Duodenal mucosa (tissue), 2 donors: Measurements from ENCODE around the gene XXYLT1.

ENCODE experiments used
- H3K27ac ChIP-seq: one replicate; pipeline ENCODE4 v1.7.0; 2013; ENCODE audit warnings: low read depth, low read length
- H3K27me3 ChIP-seq, 2 donors: one replicate each; pipeline ENCODE4 v1.7.0; 2013; ENCODE audit warnings: low read length in 2 of 2, control low read depth in 1 of 2; ENCODE audit not compliant: insufficient read depth in 2 of 2, control insufficient read depth in 1 of 2
- H3K36me3 ChIP-seq, 2 donors: one replicate each; pipeline ENCODE4 v1.7.0; 2013; ENCODE audit warnings: low read length in 2 of 2, control low read depth in 1 of 2; ENCODE audit not compliant: insufficient read depth in 2 of 2, control insufficient read depth in 1 of 2
- H3K4me1 ChIP-seq, 2 donors: one replicate each; pipeline ENCODE4 v1.7.0; 2013; ENCODE audit warnings: low read length in 2 of 2, control low read depth in 1 of 2; ENCODE audit not compliant: insufficient read depth in 2 of 2, control insufficient read depth in 1 of 2
- H3K4me3 ChIP-seq, 2 donors: one replicate each; pipeline ENCODE4 v1.7.0; 2013; ENCODE audit warnings: low read length in 2 of 2, low read depth in 1 of 2
- H3K9ac ChIP-seq, 2 donors: one replicate each; pipeline ENCODE4 v1.7.0; 2013; ENCODE audit warnings: low read length in 2 of 2, low read depth in 1 of 2
- H3K9me3 ChIP-seq, 2 donors: one replicate each; pipeline ENCODE4 v1.7.0; 2013; ENCODE audit warnings: low read length in 2 of 2, control low read depth in 1 of 2; ENCODE audit not compliant: control insufficient read depth in 1 of 2

The XXYLT1 gene

DNA sequence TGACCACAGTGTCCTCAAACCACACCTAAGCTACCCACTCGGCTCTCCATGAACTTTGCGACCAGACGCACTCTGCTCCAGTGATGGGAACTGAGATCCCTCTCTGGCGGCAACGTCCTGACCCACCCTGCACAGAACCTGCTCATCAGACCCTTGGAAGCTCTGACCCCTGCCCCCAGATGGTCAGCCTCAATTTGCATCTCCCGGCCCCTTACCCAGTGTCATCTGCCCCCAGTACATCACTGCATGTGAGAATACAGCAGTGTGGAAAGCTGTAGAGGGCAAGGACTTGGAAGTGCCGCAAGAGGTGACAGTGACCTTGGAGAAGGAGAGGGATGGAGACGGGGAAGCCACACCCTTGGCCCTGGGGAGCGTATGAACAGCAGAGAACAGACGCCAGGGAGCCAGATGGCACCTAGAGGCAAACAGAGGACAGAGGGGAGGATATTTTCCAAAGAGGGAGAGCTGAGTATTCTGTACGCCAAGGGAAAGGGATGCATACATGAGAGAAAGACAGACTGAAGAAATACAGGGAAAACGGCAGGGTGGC is 192.0 kb downstream of the XXYLT1 start:
- H3K9ac ChIP-seq = no peak overlapping the region
- H3K4me1 ChIP-seq = no peaks in the 10 kb centered on the region
- H3K27ac ChIP-seq = no peak overlapping the region
- no peaks in the 10 kb centered on the region for H3K36me3 ChIP-seq
- no peak overlapping the region for H3K4me3 ChIP-seq
- no peaks in the 10 kb centered on the region for H3K27me3 ChIP-seq
- H3K9me3 ChIP-seq = no peaks in the 10 kb centered on the region

DNA sequence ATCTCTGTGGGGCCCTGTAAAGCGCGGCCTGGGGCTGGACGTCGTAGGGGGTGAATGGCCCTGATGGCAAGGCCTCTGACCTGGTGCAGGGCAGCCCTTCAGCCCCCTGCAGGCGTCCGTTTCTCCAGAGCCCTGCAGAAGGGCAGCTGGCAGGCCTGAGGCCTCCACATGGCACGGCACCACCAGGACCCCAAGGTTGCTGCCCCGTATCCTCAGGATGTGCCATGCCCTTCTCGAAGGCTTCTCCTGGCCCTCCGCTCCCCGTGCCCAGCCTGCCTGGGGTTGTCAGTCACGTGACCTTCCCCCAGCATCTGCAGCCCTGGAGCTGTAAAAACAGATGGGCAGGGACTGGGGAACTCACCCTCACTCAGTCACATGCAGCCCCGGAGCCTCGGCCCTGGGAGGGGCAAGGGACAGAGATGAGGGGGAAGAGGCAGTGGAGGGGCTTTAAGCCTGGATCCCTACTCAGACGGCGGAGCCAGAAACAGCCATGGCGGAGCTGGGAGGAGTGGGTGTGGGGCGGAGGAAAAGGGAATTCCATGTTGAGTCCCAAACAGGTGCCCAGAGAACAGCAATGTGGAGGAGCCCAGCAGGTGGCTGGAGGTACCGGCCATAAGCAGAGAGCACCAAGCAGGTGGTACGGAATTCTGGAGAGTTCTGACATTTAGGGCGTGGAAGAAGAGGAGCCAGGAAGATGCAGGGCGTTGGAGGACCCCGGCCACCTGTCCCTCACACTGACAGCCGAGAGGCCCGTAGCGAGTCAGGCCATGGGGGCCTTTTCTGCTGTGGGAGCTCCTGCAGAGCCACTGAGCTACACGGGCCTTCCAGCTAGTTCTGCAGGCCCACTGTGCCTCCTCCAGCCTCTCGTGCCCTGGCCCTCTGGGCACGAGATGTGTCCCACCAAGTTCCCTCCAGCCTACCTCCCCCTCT is 193.1 kb downstream of the XXYLT1 start:
- no peaks in the 10 kb centered on the region for H3K36me3 ChIP-seq
- no peak overlapping the region for H3K4me3 ChIP-seq
- H3K4me1 ChIP-seq = no peaks in the 10 kb centered on the region
- no peak overlapping the region for H3K9ac ChIP-seq
- H3K27ac ChIP-seq = no peak overlapping the region
- no peaks in the 10 kb centered on the region for H3K27me3 ChIP-seq
- no peaks in the 10 kb centered on the region for H3K9me3 ChIP-seq

DNA sequence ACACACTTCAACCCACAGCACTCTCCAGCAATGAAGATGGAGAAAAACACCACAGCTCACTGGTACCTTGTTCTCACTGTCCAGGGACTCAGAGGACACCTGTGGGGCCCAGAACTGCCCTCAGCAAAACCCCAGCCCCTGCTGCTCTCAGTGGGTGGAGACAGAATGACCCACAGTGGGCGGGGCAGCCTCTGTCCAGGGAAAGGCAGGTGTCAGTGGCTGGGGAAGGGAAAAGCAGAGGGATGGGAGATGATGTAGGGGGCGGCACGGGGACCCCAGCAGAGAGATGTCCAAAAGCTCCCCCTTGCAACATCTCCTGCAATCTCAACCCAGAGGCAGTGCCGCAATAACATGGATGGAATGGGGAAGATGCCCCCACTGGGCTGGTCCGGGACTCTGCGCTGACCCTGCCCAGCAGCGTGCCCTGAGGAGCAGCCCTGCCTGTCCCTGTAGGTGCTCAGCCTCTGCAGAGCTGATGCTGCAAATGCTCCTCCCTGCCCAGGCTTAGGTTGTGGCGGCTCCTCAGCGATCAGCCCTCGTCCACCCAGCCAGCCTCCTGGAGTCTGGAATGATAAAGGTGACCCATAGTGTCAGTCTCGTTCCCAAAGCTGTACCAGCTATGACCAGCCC is 193.9 kb downstream of the XXYLT1 start:
- Histone ChIP-seq H3K27ac (no peak overlapping the region), H3K27me3 (no peaks in the 10 kb centered on the region), H3K4me1 (no peaks in the 10 kb centered on the region), H3K9me3 (no peaks in the 10 kb centered on the region), H3K4me3 (no peak overlapping the region), H3K9ac (no peak overlapping the region), H3K36me3 (no peaks in the 10 kb centered on the region)

DNA sequence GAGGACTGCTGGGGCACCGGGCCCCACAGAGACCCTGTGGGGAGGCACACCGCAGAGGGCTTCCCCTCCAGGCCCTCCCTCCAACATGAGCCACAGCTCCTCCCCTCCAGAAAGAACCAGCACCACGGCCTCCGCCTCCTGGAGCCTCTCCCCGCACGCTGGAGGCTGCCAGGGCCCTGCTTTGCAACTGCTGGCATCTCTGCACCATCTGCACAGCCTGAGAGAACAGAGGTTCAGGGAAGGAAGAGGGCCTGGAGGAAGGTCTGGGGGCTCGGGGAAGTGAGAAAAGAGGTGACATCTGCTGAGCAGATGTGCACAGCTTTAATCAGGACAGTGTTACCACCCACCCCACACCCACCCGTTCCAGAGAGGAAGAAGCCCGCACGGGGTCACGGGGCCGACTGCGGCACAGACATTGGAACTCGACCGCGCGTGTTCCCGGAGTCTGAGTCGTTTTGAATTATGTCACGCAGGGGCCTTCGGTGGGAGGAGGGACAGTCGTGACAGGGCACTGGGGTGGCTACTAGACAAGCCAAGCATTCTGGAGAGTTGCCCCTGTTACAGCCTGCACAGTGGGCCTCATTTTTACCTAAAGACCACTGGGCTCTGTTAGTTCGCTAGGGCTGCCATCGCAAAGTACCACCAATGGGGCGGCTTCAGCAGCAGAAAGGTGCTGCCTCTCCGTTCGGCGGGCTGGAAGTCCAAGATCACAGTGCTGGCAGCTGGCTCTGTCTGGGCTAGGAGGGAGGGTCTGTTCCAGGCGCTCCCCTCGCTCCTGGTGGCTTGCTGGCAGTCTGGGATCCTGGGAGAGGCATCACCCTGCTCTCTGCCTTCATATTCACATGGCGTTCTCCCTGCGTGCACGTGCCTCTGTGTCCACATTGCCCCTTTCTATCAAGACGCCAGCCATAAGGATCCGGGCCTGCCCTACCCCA is 194.8 kb downstream of the XXYLT1 start:
- H3K9me3 ChIP-seq = no peaks in the 10 kb centered on the region

GRCh38 chr3:195075199-195075940 is 195.6 kb downstream of the XXYLT1 start:
- no peak overlapping the region for H3K9ac ChIP-seq
- no peak overlapping the region for H3K4me3 ChIP-seq
- no peaks in the 10 kb centered on the region for H3K27me3 ChIP-seq
- no peaks in the 10 kb centered on the region for H3K36me3 ChIP-seq
- H3K27ac ChIP-seq = no peak overlapping the region
- H3K4me1 ChIP-seq = peaks cover 7% of the 10 kb centered on the region in 2 donors
- H3K9me3 ChIP-seq = no peaks in the 10 kb centered on the region

More for the DNA sequence above, 194.8 kb downstream of the XXYLT1 start:
- Histone ChIP-seq H3K27me3 (no peaks in the 10 kb centered on the region), H3K9ac (no peak overlapping the region), H3K4me3 (no peak overlapping the region), H3K27ac (no peak overlapping the region), H3K4me1 (no peaks in the 10 kb centered on the region), H3K36me3 (no peaks in the 10 kb centered on the region)

DNA sequence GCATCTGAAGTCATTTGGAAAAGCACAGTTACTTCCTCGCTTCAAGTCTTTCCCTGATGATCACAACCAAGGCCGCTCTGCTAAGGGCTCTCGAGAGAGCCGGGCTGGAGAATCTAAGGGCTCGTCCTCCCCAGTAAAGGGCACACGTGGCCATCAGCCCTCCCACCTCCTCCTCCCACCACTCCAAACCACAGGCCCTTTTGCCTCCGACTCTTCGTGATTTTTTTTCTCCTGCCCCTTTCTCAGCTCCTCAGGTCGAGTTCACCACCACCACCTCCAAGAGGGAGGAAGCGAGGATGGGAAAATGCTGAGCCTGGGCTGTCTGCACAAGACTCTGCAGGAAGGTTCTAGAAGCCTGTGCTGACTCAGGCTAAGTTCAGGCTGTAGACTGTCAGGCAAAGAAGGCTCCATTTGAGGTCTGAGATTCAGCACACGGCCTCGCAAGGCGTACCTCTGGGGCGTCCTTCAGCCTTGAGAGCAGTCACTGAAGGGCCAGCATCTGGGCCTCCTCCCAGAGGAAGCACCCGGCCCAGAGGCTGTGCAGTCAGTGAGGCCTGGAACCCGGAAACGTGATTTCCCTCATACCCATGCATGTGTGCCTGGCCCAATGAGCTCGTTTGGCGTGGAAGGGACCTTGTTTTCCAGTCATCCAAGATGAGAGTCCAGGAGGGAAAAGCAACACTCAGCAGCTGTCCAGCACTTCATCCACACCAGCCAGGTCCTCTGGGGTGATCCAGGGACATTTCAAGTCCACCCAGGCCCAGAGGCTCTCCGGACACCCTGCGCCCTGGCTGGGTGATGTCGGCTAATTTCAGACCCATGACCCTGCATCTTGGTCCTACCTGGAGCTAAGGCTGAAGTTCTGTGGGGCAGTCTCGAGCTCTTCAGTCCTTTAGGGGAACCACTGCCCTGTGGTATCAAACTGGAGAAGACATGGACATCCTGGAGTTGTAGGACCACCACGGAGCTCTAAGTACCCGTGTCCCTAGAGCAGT is 196.8 kb downstream of the XXYLT1 start:
- Histone ChIP-seq H3K4me3 (no peak overlapping the region), H3K9ac (no peak overlapping the region), H3K36me3 (peaks cover 4 to 5% of the 10 kb centered on the region in 2 donors), H3K9me3 (no peaks in the 10 kb centered on the region), H3K27me3 (no peaks in the 10 kb centered on the region), H3K4me1 (peaks cover 7 to 11% of the 10 kb centered on the region in 2 donors), H3K27ac (no peak overlapping the region)

GRCh38 chr3:195072916-195073564 is 197.9 kb downstream of the XXYLT1 start:
- Histone ChIP-seq H3K27me3 (no peaks in the 10 kb centered on the region), H3K9ac (no peak overlapping the region), H3K27ac (no peak overlapping the region), H3K9me3 (no peaks in the 10 kb centered on the region), H3K36me3 (peaks cover 5% of the 10 kb centered on the region in 2 donors), H3K4me3 (no peak overlapping the region), H3K4me1 (peaks cover 7 to 11% of the 10 kb centered on the region in 2 donors)

- no peak overlapping the region for H3K9ac ChIP-seq
- H3K27ac ChIP-seq = no peak overlapping the region
- H3K27me3 ChIP-seq = no peaks in the 10 kb centered on the region
- H3K4me1 ChIP-seq = peaks cover 7 to 11% of the 10 kb centered on the region in 2 donors
- H3K36me3 ChIP-seq = peaks cover 5% of the 10 kb centered on the region in 2 donors
- H3K9me3 ChIP-seq = no peaks in the 10 kb centered on the region
- no peak overlapping the region for H3K4me3 ChIP-seq
Observed at GRCh38 chr3:195071916-195072820, 198.8 kb downstream of the XXYLT1 start.
